T-helper 17 cell (primary cell): Measurements from ENCODE around the gene TPO. TPM values are rescaled to one million over a fixed set of nuclear protein-coding genes. Genes with fewer than 3 reads are reported as not detected.

Experiments
- ATAC-seq: fragments of 150-1000 bp; cut with Tn5 transposase; 2 replicates; pipeline ENCODE4 v1.10.0; 2021; ENCODE audit warnings: mild to moderate bottlenecking, moderate library complexity
- DNase-seq, 3 donors: peaks; one replicate each; pipeline versions ENCODE4 v3.0.0 to v3.0.0-alpha.2; 2020 to 2021
- H3K9me3 ChIP-seq: one replicate; pipeline ENCODE4 v1.7.0; 2013; ENCODE audit warnings: low read length, mild to moderate bottlenecking; ENCODE audit not compliant: control insufficient read depth, poor library complexity, severe bottlenecking
- H3K27ac Mint-ChIP-seq: one replicate; pipeline ENCODE4 v1.8.0; 2022; ENCODE audit warnings: mild to moderate bottlenecking, moderate library complexity, mixed read lengths
- H3K27me3 Mint-ChIP-seq: one replicate; pipeline ENCODE4 v1.8.0; 2022; ENCODE audit warnings: mixed read lengths
- H3K36me3 Mint-ChIP-seq: one replicate; pipeline ENCODE4 v1.8.0; 2022; ENCODE audit warnings: low read depth, mixed read lengths
- H3K4me1 Mint-ChIP-seq: one replicate; pipeline ENCODE4 v1.8.0; 2022; ENCODE audit warnings: mild to moderate bottlenecking, mixed read lengths
- H3K4me3 Mint-ChIP-seq: one replicate; pipeline ENCODE4 v1.8.0; 2022; ENCODE audit warnings: mild to moderate bottlenecking, moderate library complexity, mixed read lengths
- total RNA-seq, 4 donors: library from RNA in 2 of 4; stranded (reverse) in 2 of 4; gene quantifications; one replicate each; pipeline ENCODE4 v1.2.3 and lab custom pipeline; 2022 to 2026

The TPO gene
- total RNA-seq, 2 donors from 2014 or later, result 0.44 to 2.4 TPM

GRCh38 chr2:1546023-1546591, 132.8 kb downstream of the TPO start:
- H3K27me3 Mint-ChIP-seq, result no peaks in the 10 kb centered on the region
- peak overlapping the region; percentile 29 for H3K27ac Mint-ChIP-seq
- ATAC-seq (peak; percentile 46), DNase-seq (no peak)
- H3K36me3 Mint-ChIP-seq, result peaks cover 2% of the 10 kb centered on the region
- peaks cover 25% of the 10 kb centered on the region for H3K4me1 Mint-ChIP-seq
- H3K9me3 ChIP-seq, result no peaks in the 10 kb centered on the region
- no peak overlapping the region for H3K4me3 Mint-ChIP-seq

- no peak for ATAC-seq
Measured at GRCh38 chr2:1546901-1547300, 133.6 kb downstream of the TPO start.

DNA sequence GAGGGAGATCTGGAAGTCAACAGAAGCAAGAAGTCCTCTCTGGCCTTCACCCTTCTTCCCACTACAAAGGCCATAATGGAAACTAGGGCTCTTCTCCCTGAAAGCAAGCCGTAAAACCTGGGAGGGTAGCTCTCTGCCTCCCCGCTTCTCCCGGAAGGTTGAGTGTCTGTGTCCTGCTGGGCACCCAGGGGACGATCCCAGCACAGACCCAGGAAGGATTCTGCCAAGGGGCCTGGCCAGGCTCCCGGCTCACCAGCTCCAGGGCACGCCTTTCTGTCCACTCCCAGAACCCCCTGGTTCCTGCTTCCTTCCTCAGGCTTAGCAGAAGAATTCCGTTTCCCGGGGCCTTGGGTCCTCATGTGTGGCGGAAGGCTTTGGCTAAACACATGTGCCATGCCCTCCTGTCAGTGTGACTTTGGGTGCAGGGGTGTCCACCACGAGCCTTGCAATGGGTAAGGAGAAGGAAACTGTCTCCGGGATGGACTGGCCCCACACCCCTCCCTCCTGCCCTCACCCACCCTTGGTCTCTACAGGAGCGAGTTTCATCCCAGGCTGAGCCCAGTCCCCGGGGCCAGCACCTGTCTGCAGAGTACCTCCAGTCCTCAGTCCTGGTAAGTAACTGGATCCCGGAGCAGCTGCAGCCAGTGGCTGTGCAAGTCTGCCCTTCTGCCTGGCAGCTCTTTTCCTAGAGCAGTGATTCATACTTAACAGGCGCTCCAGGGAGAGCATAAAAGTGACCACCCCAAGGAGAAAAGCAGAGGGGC, 135.8 kb downstream of the TPO start:
- Mint-ChIP-seq H3K4me1 (peaks cover 18% of the 10 kb centered on the region), H3K27me3 (peaks cover 11% of the 10 kb centered on the region), H3K27ac (no peak overlapping the region), H3K36me3 (peaks cover 2% of the 10 kb centered on the region), H3K4me3 (no peak overlapping the region)
- no peaks in the 10 kb centered on the region for H3K9me3 ChIP-seq
- ATAC-seq (no peak), DNase-seq (no peak)

More at GRCh38 chr2:1546901-1547300, 133.6 kb downstream of the TPO start:
- peaks cover 2% of the 10 kb centered on the region for H3K36me3 Mint-ChIP-seq
- no peak overlapping the region for H3K4me3 Mint-ChIP-seq
- DNase-seq, result no peak
- peaks cover under 1% of the 10 kb centered on the region for H3K27me3 Mint-ChIP-seq
- peaks cover 25% of the 10 kb centered on the region for H3K4me1 Mint-ChIP-seq
- H3K27ac Mint-ChIP-seq, result peak overlapping the region; percentile 29
- no peaks in the 10 kb centered on the region for H3K9me3 ChIP-seq

- no peak overlapping the region for H3K27ac Mint-ChIP-seq
- H3K4me3 Mint-ChIP-seq, result no peak overlapping the region
- peaks cover 2% of the 10 kb centered on the region for H3K36me3 Mint-ChIP-seq
- no peaks in the 10 kb centered on the region for H3K9me3 ChIP-seq
- H3K27me3 Mint-ChIP-seq, result peaks cover 11% of the 10 kb centered on the region
- DNase-seq (no peak), ATAC-seq (no peak)
- H3K4me1 Mint-ChIP-seq, result peaks cover 12% of the 10 kb centered on the region
Measured at GRCh38 chr2:1550076-1550475, 136.8 kb downstream of the TPO start.

- peak; percentile 73 for ATAC-seq
- Mint-ChIP-seq H3K27me3 (peaks cover 11% of the 10 kb centered on the region), H3K4me1 (peaks cover 10% of the 10 kb centered on the region), H3K27ac (no peak overlapping the region), H3K4me3 (no peak overlapping the region), H3K36me3 (peaks cover 2% of the 10 kb centered on the region)
- no peaks in the 10 kb centered on the region for H3K9me3 ChIP-seq
- DNase-seq, result peak; percentile 41 to 68 (median 59)
Measured at GRCh38 chr2:1550658-1551316, 137.5 kb downstream of the TPO start.

DNA sequence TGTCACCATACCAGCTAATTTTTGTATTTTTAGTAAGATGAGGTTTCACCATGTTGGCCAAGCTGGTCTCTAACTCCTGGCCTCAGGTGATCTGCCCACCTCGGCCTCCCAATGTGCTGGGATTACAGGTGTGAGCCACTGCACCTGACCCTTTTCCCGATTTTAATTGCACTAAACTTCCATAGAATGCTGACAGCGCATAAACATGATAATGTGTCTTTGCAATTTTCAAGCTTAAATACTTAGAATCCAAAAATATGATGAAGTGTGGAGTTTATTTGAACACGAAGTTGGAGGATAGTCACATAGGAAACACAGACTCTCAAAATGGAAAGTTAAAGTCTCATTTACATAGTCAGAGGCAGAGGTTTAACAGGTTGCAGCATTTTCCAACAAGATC, 138.6 kb downstream of the TPO start:
- Mint-ChIP-seq H3K4me3 (no peak overlapping the region), H3K4me1 (peaks cover 4% of the 10 kb centered on the region), H3K27me3 (peaks cover 11% of the 10 kb centered on the region), H3K27ac (no peak overlapping the region), H3K36me3 (peaks cover 2% of the 10 kb centered on the region)
- H3K9me3 ChIP-seq, result no peaks in the 10 kb centered on the region
- ATAC-seq (no peak), DNase-seq (no peak)

GRCh38 chr2:1552611-1553010, 139.3 kb downstream of the TPO start:
- DNase-seq (no peak), ATAC-seq (no peak)
- Mint-ChIP-seq H3K36me3 (peaks cover 2% of the 10 kb centered on the region), H3K4me1 (peaks cover 2% of the 10 kb centered on the region), H3K27ac (no peak overlapping the region), H3K4me3 (no peak overlapping the region), H3K27me3 (peaks cover 11% of the 10 kb centered on the region)
- no peaks in the 10 kb centered on the region for H3K9me3 ChIP-seq

DNA sequence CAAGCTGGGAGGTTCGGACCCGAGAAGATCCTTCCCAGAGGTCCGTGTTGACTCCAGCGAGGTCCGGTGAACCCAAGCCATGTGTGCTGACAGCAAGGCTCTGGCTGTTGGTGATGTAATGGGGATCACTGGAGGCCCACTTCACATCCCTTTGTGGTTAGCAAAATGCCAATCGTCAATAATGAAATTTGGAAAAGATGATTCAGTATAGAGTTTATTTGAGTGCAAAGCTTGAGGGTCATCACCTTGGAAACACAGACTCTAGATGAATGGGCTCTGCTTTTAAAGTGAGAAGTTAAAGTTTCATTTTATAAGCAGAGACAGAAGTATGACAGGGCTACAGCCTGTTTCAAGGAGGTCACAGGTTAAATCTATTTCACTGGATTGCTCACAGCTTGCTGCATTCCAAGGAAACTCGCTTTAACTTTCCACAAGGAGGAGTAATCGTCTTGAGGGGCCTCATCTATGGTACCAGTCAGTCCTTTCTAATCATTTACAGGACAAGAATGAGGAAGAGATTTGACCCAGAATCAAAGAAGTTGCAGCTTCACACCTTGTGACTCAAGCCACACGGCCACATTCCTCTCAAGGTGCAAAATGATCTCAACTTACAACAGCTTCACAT, 140.5 kb downstream of the TPO start:
- H3K4me1 Mint-ChIP-seq, result peaks cover 2% of the 10 kb centered on the region
- no peaks in the 10 kb centered on the region for H3K9me3 ChIP-seq
- no peak overlapping the region for H3K27ac Mint-ChIP-seq
- no peak for DNase-seq
- no peak overlapping the region for H3K4me3 Mint-ChIP-seq
- peaks cover 11% of the 10 kb centered on the region for H3K27me3 Mint-ChIP-seq
- ATAC-seq, result no peak
- H3K36me3 Mint-ChIP-seq, result no peaks in the 10 kb centered on the region

GRCh38 chr2:1556286-1556685, 143.0 kb downstream of the TPO start:
- no peaks in the 10 kb centered on the region for H3K9me3 ChIP-seq
- DNase-seq, result no peak
- Mint-ChIP-seq H3K27me3 (peaks cover 24% of the 10 kb centered on the region), H3K4me3 (no peak overlapping the region), H3K4me1 (peaks cover 4% of the 10 kb centered on the region), H3K27ac (no peak overlapping the region), H3K36me3 (peaks cover 2% of the 10 kb centered on the region)
- no peak for ATAC-seq

DNA sequence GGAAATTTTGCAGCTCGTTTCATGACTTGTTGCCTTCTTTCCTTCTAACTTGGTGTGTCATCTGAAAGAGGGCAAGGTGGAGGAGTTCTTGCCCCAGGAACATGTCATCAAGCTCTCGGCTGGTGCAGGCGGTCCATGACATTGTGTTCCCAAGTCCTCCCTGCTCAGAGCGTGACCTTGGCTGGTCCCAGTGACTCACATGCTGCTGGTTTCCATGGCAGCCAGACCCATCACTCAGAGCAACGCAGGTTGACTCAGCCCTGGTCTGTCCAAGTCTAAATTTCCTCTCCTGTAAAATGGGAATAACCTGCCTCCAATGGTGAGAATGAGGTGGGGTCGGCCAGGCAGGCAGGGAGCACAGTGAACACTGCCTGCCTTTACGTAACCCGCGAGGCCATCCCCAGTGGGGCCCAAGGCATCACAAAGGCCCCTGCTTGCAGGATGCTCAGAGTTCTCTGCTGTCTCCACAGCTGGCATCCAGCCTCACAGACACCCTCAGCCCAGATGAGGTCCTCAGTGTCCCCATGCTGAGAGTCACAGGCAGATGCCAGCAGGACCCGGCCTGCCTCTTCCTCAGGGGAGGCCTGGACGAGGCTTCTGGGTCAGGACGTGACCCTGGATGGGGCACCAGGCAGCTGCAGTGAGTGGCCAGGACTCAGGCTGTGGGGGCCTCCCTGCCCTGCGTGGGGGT, 143.7 kb downstream of the TPO start:
- H3K4me1 Mint-ChIP-seq, result peaks cover 4% of the 10 kb centered on the region
- no peak for DNase-seq
- peaks cover 2% of the 10 kb centered on the region for H3K36me3 Mint-ChIP-seq
- ATAC-seq, result no peak
- H3K9me3 ChIP-seq, result no peaks in the 10 kb centered on the region
- no peak overlapping the region for H3K27ac Mint-ChIP-seq
- peaks cover 25% of the 10 kb centered on the region for H3K27me3 Mint-ChIP-seq
- H3K4me3 Mint-ChIP-seq, result no peak overlapping the region

DNA sequence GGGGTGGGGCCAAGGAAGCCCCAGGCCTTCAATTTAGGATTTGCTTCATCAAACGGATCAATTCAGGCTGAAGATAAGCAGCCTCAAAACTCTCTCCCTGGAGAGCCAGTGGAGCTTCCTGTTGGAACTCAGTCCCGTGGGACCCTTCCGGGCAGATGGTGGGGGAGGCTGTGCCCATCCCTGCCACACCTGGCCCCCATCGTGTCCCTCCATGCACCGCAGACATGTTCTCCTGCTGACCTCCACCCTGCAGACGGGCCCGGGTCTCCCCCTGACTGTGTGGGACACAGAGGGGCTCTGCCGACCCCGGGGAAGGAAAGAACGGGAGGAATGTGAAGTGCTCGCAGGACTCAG, 144.2 kb downstream of the TPO start:
- H3K4me1 Mint-ChIP-seq, result peaks cover 4% of the 10 kb centered on the region
- no peak overlapping the region for H3K27ac Mint-ChIP-seq
- H3K36me3 Mint-ChIP-seq, result peaks cover 2% of the 10 kb centered on the region
- no peaks in the 10 kb centered on the region for H3K9me3 ChIP-seq
- DNase-seq (no peak), ATAC-seq (no peak)
- no peak overlapping the region for H3K4me3 Mint-ChIP-seq
- H3K27me3 Mint-ChIP-seq, result peaks cover 20% of the 10 kb centered on the region

GRCh38 chr2:1559589-1560175, 146.4 kb downstream of the TPO start:
- Mint-ChIP-seq H3K27me3 (peaks cover 15% of the 10 kb centered on the region), H3K27ac (peak overlapping the region; percentile 59), H3K4me1 (peaks cover 14% of the 10 kb centered on the region), H3K36me3 (peaks cover 2% of the 10 kb centered on the region), H3K4me3 (no peak overlapping the region)
- DNase-seq (no peak), ATAC-seq (no peak)
- no peaks in the 10 kb centered on the region for H3K9me3 ChIP-seq
